NCI-H1048 (cell line): ENCODE measurements around the gene CDKN2B-AS1.
A peak's percentile ranks its signal among the peaks of the same experiment; 100 is the strongest.
"Not testable (repeated sequence)": the region's sequence is repeated elsewhere in the genome, so short reads cannot be mapped to it uniquely, and the experiment has no call there.

ENCODE experiments used
- DNase-seq: peaks from one replicate; lab custom pipeline; 2025; lab: John Stamatoyannopoulos, UW

CDKN2B-AS1 gene

GRCh38 chr9:22043928-22044327 lies 49.3 kb downstream of the CDKN2B-AS1 start:
- DNase-seq = no peak

GRCh38 chr9:22044583-22044982 lies 50.0 kb downstream of the CDKN2B-AS1 start:
- DNase-seq = no peak

- no peak for DNase-seq
These were observed 50.8 kb downstream of the CDKN2B-AS1 start for GRCh38 chr9:22045423-22045822.

- no peak for DNase-seq
These were observed 51.8 kb downstream of the CDKN2B-AS1 start for GRCh38 chr9:22046243-22046885.

- DNase-seq = no peak
These were observed 53.0 kb downstream of the CDKN2B-AS1 start for GRCh38 chr9:22047596-22047995.

GRCh38 chr9:22049411-22049810 lies 54.8 kb downstream of the CDKN2B-AS1 start:
- DNase-seq = no peak

GRCh38 chr9:22050924-22051323 lies 56.3 kb downstream of the CDKN2B-AS1 start:
- no peak for DNase-seq

GRCh38 chr9:22052376-22052945 lies 57.9 kb downstream of the CDKN2B-AS1 start:
- DNase-seq = peak; percentile 56

- no peak for DNase-seq
These were observed 58.6 kb downstream of the CDKN2B-AS1 start for GRCh38 chr9:22053178-22053577.

GRCh38 chr9:22054076-22054475 lies 59.5 kb downstream of the CDKN2B-AS1 start:
- DNase-seq = no peak

- DNase-seq = no peak
These were observed 59.9 kb downstream of the CDKN2B-AS1 start for GRCh38 chr9:22054529-22054928.

- DNase-seq = no peak
These were observed 60.5 kb downstream of the CDKN2B-AS1 start for GRCh38 chr9:22055090-22055489.

GRCh38 chr9:22056402-22056801 lies 61.8 kb downstream of the CDKN2B-AS1 start:
- no peak for DNase-seq

GRCh38 chr9:22057972-22058371 lies 63.4 kb downstream of the CDKN2B-AS1 start:
- not testable (repeated sequence) for DNase-seq

- no peak for DNase-seq
These were observed 66.3 kb downstream of the CDKN2B-AS1 start for GRCh38 chr9:22060831-22061383.

- DNase-seq = no peak
These were observed 70.4 kb downstream of the CDKN2B-AS1 start for GRCh38 chr9:22064957-22065356.

- DNase-seq = no peak
These were observed 71.0 kb downstream of the CDKN2B-AS1 start for GRCh38 chr9:22065431-22066200.

- no peak for DNase-seq
These were observed 72.6 kb downstream of the CDKN2B-AS1 start for GRCh38 chr9:22067196-22067595.

GRCh38 chr9:22068369-22068768 lies 73.8 kb downstream of the CDKN2B-AS1 start:
- DNase-seq = no peak

- DNase-seq = no peak
These were observed 78.8 kb downstream of the CDKN2B-AS1 start for GRCh38 chr9:22073349-22073748.

- DNase-seq = no peak
These were observed 83.5 kb downstream of the CDKN2B-AS1 start for GRCh38 chr9:22078081-22078480.

- no peak for DNase-seq
These were observed 85.3 kb downstream of the CDKN2B-AS1 start for GRCh38 chr9:22079873-22080341.
